CD14-positive monocyte (primary cell): ENCODE data around the gene ABCA12. TPM values are rescaled to one million over a fixed set of nuclear protein-coding genes. Genes with fewer than 3 reads are reported as not detected.

Experiments used
- DNase-seq, 3 donors: peaks; one replicate each; pipeline ENCODE4 v3.0.0-alpha.2; 2011 to 2022
- H2AFZ ChIP-seq: 2 replicates; pipeline ENCODE4 v1.6.0; 2012; ENCODE audit warnings: mild to moderate bottlenecking, low read depth, low read length, inconsistent platforms; ENCODE audit not compliant: insufficient read depth, poor library complexity, severe bottlenecking
- H3K27ac ChIP-seq, 2 donors: 1 replicate in 1 of 2; 2 replicates in 1 of 2; pipeline ENCODE4 v1.5.1; 2012 to 2013; ENCODE audit warnings: low read length in 2 of 2, control low read depth in 1 of 2, inconsistent platforms in 1 of 2, low read depth in 1 of 2, mild to moderate bottlenecking in 1 of 2
- H3K27me3 ChIP-seq, 2 donors: one replicate each; pipeline versions ENCODE4 v1.6.0 to v1.6.1; 2011 to 2013; ENCODE audit warnings: low read length in 2 of 2; ENCODE audit not compliant: control insufficient read depth in 2 of 2, insufficient read depth in 2 of 2
- H3K36me3 ChIP-seq, 2 donors: replicated peaks in 1 of 2; 1 replicate in 1 of 2; 2 replicates in 1 of 2; pipeline versions ENCODE4 v1.5.1 to v1.6.1; 2012 to 2013; ENCODE audit warnings: low read length in 2 of 2, control low read depth in 1 of 2, inconsistent platforms in 1 of 2, mild to moderate bottlenecking in 1 of 2; ENCODE audit not compliant: insufficient read depth in 2 of 2, control insufficient read depth in 1 of 2
- H3K4me1 ChIP-seq, 2 donors: 1 replicate in 1 of 2; 2 replicates in 1 of 2; pipeline versions ENCODE4 v1.5.1 to v1.6.1; 2012 to 2013; ENCODE audit warnings: low read length in 2 of 2, control low read depth in 1 of 2, inconsistent platforms in 1 of 2, mild to moderate bottlenecking in 1 of 2, moderate library complexity in 1 of 2; ENCODE audit not compliant: insufficient read depth in 2 of 2, control insufficient read depth in 1 of 2
- H3K4me2 ChIP-seq: replicated peaks from 2 replicates; pipeline ENCODE3; 2012; ENCODE audit warnings: low read length, moderate library complexity, mild to moderate bottlenecking; ENCODE audit not compliant: poor library complexity, severe bottlenecking; ENCODE audit errors: extremely low read depth
- H3K4me3 ChIP-seq, 3 experiments: fragments of 200-600 bp in 1 of 3; sonication (generic) in 1 of 3; replicated peaks in 1 of 3; 1 replicate in 2 of 3; 2 replicates in 1 of 3; pipeline ENCODE4 v1.5.1; 2011 to 2013; ENCODE audit warnings: low read length in 3 of 3, mild to moderate bottlenecking in 3 of 3, control low read depth in 2 of 3, low read depth in 2 of 3, inconsistent platforms in 1 of 3, moderate library complexity in 1 of 3
- H3K79me2 ChIP-seq: 2 replicates; pipeline ENCODE4 v1.6.0; 2012; ENCODE audit warnings: mild to moderate bottlenecking, control low read depth, inconsistent platforms, low read length, moderate library complexity; ENCODE audit not compliant: insufficient read depth
- H3K9ac ChIP-seq: 2 replicates; pipeline ENCODE4 v1.6.0; 2017; ENCODE audit warnings: low read length, mild to moderate bottlenecking; ENCODE audit not compliant: insufficient read depth, poor library complexity, severe bottlenecking
- H3K9me3 ChIP-seq, 2 donors: replicated peaks in 1 of 2; 1 replicate in 1 of 2; 2 replicates in 1 of 2; pipeline versions ENCODE4 v1.5.1 to v1.6.1; 2012 to 2013; ENCODE audit warnings: low read length in 2 of 2, control low read depth in 1 of 2; ENCODE audit not compliant: control insufficient read depth in 1 of 2, insufficient read depth in 1 of 2
- H4K20me1 ChIP-seq: 2 replicates; pipeline ENCODE4 v1.6.0; 2012; ENCODE audit warnings: mild to moderate bottlenecking, low read length, control low read depth, moderate library complexity; ENCODE audit not compliant: insufficient read depth
- H3K27ac Mint-ChIP-seq, 7 donors: one replicate each; pipeline ENCODE4 v1.8.0; 2020; ENCODE audit warnings: mild to moderate bottlenecking in 7 of 7, mixed read lengths in 7 of 7, moderate library complexity in 6 of 7, inconsistent platforms in 2 of 7
- H3K27me3 Mint-ChIP-seq, 3 donors: one replicate each; pipeline ENCODE4 v1.8.0; 2021 to 2022; ENCODE audit warnings: low read depth in 3 of 3, mild to moderate bottlenecking in 3 of 3, mixed read lengths in 3 of 3, moderate library complexity in 3 of 3, inconsistent platforms in 1 of 3
- H3K36me3 Mint-ChIP-seq, 2 donors: one replicate each; pipeline ENCODE4 v1.8.0; 2020; ENCODE audit warnings: mixed read lengths in 2 of 2, inconsistent platforms in 1 of 2, mild to moderate bottlenecking in 1 of 2
- H3K4me1 Mint-ChIP-seq: one replicate; pipeline ENCODE4 v1.8.0; 2020; ENCODE audit warnings: mild to moderate bottlenecking, mixed read lengths
- H3K4me3 Mint-ChIP-seq, 2 donors: one replicate each; pipeline ENCODE4 v1.8.0; 2020; ENCODE audit warnings: mild to moderate bottlenecking in 2 of 2, mixed read lengths in 2 of 2, moderate library complexity in 1 of 2
- H3K9me3 Mint-ChIP-seq, 7 donors: one replicate each; pipeline ENCODE4 v1.8.0; 2020 to 2022; ENCODE audit warnings: mixed read lengths in 7 of 7, mild to moderate bottlenecking in 6 of 7, moderate library complexity in 6 of 7, inconsistent platforms in 2 of 7
- CTCF ChIP-seq: fragments of 200-600 bp; IDR thresholded peaks from one replicate; pipeline ENCODE4 v1.8.0; 2022; ENCODE audit warnings: antibody characterized with exemption, mild to moderate bottlenecking
- WGBS: methylation state at CpG from one replicate; pipeline ENCODE4 v1.1.5; 2013; ENCODE audit warnings: missing lambda C conversion rate; ENCODE audit not compliant: insufficient coverage; 5-methylcytosine and 5-hydroxymethylcytosine counted together
- intact Hi-C, 2 donors: fragments of 100-400 bp; cut with micrococcal nuclease; formaldehyde crosslinking; loops; one replicate each; pipeline versions ENCODE4 v1.15.0 to v1.15.1; 2023
- polyA minus RNA-seq: library from RNA; depleted of rRNA, polyadenylated mRNA; stranded (reverse); fragments of >200 nt; gene quantifications from 2 replicates; pipeline ENCODE4 v1.2.3, GENCODE V29; 2012
- polyA plus RNA-seq, 3 donors: library from polyadenylated mRNA; depleted of rRNA in 1 of 3; unstranded in 2 of 3; stranded (reverse) in 1 of 3; fragments of 300-500 nt in 2 of 3; fragments of >200 nt in 1 of 3; fragmentation: Illumina TruSeq in 2 of 3; gene quantifications; 1 replicate in 2 of 3; 2 replicates in 1 of 3; pipeline ENCODE4 v1.2.3, GENCODE V29; 2012 to 2021
- total RNA-seq, 12 experiments: library from RNA in 1 of 12; stranded (reverse) in 1 of 12; fragments of 120-200 nt in 1 of 12; gene quantifications; one replicate each; pipeline ENCODE4 v1.2.4 and lab custom pipeline; 2013 to 2026; ENCODE audit warnings: mixed read lengths in 6 of 12, inconsistent platforms in 1 of 12

The ABCA12 gene
- total RNA-seq (2013) = not detected
- polyA plus RNA-seq (not detected), polyA minus RNA-seq (not detected in 2 replicates), total RNA-seq (lab: John Stamatoyannopoulos, UW) (0 to 3.6 (median 0.12) reads per million in 11 experiments)

GRCh38 chr2:215138479-215138878, at the start of gene ABCA12:
Gene ABCA12, minus strand, starts transcription at chr2:215138626. Its CDS starts 418 bp downstream, at chr2:215138208.
- Histone ChIP-seq H3K27ac (no peak within 1 kb of the TSS), H3K4me2 (no peak within 1 kb of the TSS), H3K4me3 (no peak within 1 kb of the TSS), H4K20me1 (no peaks in the 10 kb centered on the region), H3K9me3 (no peaks in the 10 kb centered on the region), H3K79me2 (no peaks in the 10 kb centered on the region), H3K27me3 (no peaks in the 10 kb centered on the region), H3K36me3 (no peaks in the 10 kb centered on the region), H3K9ac (no peak within 1 kb of the TSS), H2AFZ (no peak within 1 kb of the TSS), H3K4me1 (no peaks in the 10 kb centered on the region)
- DNase-seq = no peak
- no peak for TF ChIP-seq CTCF
- no peaks in the 10 kb centered on the region for H3K4me1 Mint-ChIP-seq
- peaks cover 0 to 2% (median 0%) of the 10 kb centered on the region in 3 donors for H3K27me3 Mint-ChIP-seq
- H3K36me3 Mint-ChIP-seq = no peaks in the 10 kb centered on the region
- no peak within 1 kb of the TSS for H3K4me3 Mint-ChIP-seq
- peaks cover 0 to 10% (median 2%) of the 10 kb centered on the region in 7 donors for H3K9me3 Mint-ChIP-seq
- intact Hi-C loops = no loop called here
- 90% methylated on average over 2 of the region's 2 CpGs for WGBS
- H3K27ac Mint-ChIP-seq = no peak within 1 kb of the TSS

GRCh38 chr2:215188078-215188477, 49.7 kb upstream of the ABCA12 start:
- Histone ChIP-seq H3K36me3 (no peaks in the 10 kb centered on the region), H3K4me1 (no peaks in the 10 kb centered on the region), H3K9me3 (peaks cover 0 to 4% of the 10 kb centered on the region in 2 donors), H2AFZ (no peak overlapping the region), H3K9ac (no peak overlapping the region), H3K79me2 (no peaks in the 10 kb centered on the region), H3K27ac (no peak overlapping the region), H3K27me3 (no peaks in the 10 kb centered on the region), H4K20me1 (no peaks in the 10 kb centered on the region), H3K4me3 (no peak overlapping the region), H3K4me2 (no peak overlapping the region)
- Mint-ChIP-seq H3K4me3 (no peak overlapping the region), H3K27me3 (no peaks in the 10 kb centered on the region), H3K36me3 (no peaks in the 10 kb centered on the region), H3K9me3 (peaks cover 2 to 9% (median 5%) of the 10 kb centered on the region in 7 donors), H3K4me1 (no peaks in the 10 kb centered on the region), H3K27ac (no peak overlapping the region)
- no peak for DNase-seq
- no peak for TF ChIP-seq CTCF
- intact Hi-C loops = no loop called here
